ENCODE data around the gene ZNF697. TPM values are rescaled to one million over a fixed set of nuclear protein-coding genes. Genes with fewer than 3 reads are reported as not detected.

The ZNF697 gene
- total and polyA plus RNA-seq, 8 donors: 0.78 to 11.9 (median 2.1) TPM

- Histone ChIP-seq H3K9me3 (no peaks in the 10 kb centered on the region), H3K4me3 (no peak overlapping the region), H3K36me3 (no peaks in the 10 kb centered on the region), H3K27ac (no peak overlapping the region), H3K27me3 (no peaks in the 10 kb centered on the region), H3K4me1 (peaks cover 6 to 25% (median 9%) of the 10 kb centered on the region in 4 donors)
- 71 to 88% (median 80%) methylated on average over 5 of the region's 5 CpGs for WGBS, 5 donors
- TF ChIP-seq POLR2AphosphoS5 (IDR thresholded peaks at IDR 0.05) (no peak), POLR2A (IDR thresholded peaks at IDR 0.05) (no peak)
- TF ChIP-seq, protein P1, sequence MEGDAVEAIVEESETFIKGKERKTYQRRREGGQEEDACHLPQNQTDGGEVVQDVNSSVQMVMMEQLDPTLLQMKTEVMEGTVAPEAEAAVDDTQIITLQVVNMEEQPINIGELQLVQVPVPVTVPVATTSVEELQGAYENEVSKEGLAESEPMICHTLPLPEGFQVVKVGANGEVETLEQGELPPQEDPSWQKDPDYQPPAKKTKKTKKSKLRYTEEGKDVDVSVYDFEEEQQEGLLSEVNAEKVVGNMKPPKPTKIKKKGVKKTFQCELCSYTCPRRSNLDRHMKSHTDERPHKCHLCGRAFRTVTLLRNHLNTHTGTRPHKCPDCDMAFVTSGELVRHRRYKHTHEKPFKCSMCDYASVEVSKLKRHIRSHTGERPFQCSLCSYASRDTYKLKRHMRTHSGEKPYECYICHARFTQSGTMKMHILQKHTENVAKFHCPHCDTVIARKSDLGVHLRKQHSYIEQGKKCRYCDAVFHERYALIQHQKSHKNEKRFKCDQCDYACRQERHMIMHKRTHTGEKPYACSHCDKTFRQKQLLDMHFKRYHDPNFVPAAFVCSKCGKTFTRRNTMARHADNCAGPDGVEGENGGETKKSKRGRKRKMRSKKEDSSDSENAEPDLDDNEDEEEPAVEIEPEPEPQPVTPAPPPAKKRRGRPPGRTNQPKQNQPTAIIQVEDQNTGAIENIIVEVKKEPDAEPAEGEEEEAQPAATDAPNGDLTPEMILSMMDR (IDR thresholded peaks at IDR 0.05): no peak
- no peak for DNase-seq
- intact Hi-C loops (cut with DNase I; ENCODE audit: low total_unique reads): no loop called here
Observed at GRCh38 chr1:119656410-119656955, 8.4 kb upstream of the ZNF697 start.

GRCh38 chr1:119655154-119655553, 7.1 kb upstream of the ZNF697 start:
- Histone ChIP-seq H3K36me3 (no peaks in the 10 kb centered on the region), H3K27me3 (no peaks in the 10 kb centered on the region), H3K27ac (peak overlapping the region in 1 of 5 donors; percentile 59), H3K4me3 (no peak overlapping the region), H3K9me3 (no peaks in the 10 kb centered on the region), H3K4me1 (peaks cover 6 to 18% (median 8%) of the 10 kb centered on the region in 4 donors)
- TF ChIP-seq POLR2AphosphoS5 (IDR thresholded peaks at IDR 0.05) (no peak), POLR2A (IDR thresholded peaks at IDR 0.05) (no peak), EP300 (IDR thresholded peaks at IDR 0.05) (no peak)
- TF ChIP-seq, protein P1 (IDR thresholded peaks at IDR 0.05): no peak
- intact Hi-C loops (cut with DNase I; ENCODE audit: low total_unique reads): no loop called here
- WGBS, 5 donors: 54 to 78% (median 72%) methylated on average over 1 of the region's 1 CpG
- DNase-seq: no peak

DNA sequence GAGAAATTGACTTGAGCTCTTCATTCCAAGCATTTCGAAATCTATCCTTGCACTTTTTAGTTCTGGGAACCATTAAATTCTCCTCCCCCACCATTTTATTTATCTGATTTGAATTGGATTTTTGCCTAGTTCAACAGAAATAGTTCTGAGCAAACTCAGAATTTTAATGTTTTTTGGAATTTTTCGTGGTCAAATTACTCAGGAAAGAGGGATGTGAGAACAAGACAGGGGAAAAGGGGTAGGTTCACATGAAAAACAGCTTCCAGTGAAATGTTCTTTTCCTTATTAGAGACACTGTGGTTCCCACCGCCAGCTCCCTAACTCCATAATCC, 5.7 kb upstream of the ZNF697 start:
- Histone ChIP-seq H3K36me3 (no peaks in the 10 kb centered on the region), H3K9me3 (no peaks in the 10 kb centered on the region), H3K4me3 (no peak overlapping the region), H3K27ac (peak overlapping the region in 1 of 5 donors; percentile 30), H3K4me1 (peaks cover 0 to 13% (median 2%) of the 10 kb centered on the region in 4 donors), H3K27me3 (no peaks in the 10 kb centered on the region)
- TF ChIP-seq EP300 (IDR thresholded peaks at IDR 0.05) (no peak), POLR2AphosphoS5 (IDR thresholded peaks at IDR 0.05) (no peak), POLR2A (IDR thresholded peaks at IDR 0.05) (no peak)
- TF ChIP-seq, protein P1 (IDR thresholded peaks at IDR 0.05): no peak
- DNase-seq: no peak
- 69 to 85% (median 78%) methylated on average over 3 of the region's 3 CpGs for WGBS, 5 donors
- intact Hi-C loops (cut with DNase I; ENCODE audit: low total_unique reads): no loop called here

GRCh38 chr1:119653135-119653838, 5.2 kb upstream of the ZNF697 start:
- DNase-seq: no peak
- intact Hi-C loops (cut with DNase I; ENCODE audit: low total_unique reads): no loop called here
- no peak overlapping the region for H3K27ac ChIP-seq
- whole genome bisulfite sequencing, 5 donors: 87 to 91% (median 88%) methylated on average over 4 of the region's 4 CpGs
- no peak overlapping the region for H3K4me3 ChIP-seq
- peaks cover 0 to 15% (median 3%) of the 10 kb centered on the region in 4 donors for H3K4me1 ChIP-seq
- no peaks in the 10 kb centered on the region for H3K36me3 ChIP-seq
- no peaks in the 10 kb centered on the region for H3K9me3 ChIP-seq
- TF ChIP-seq POLR2AphosphoS5 (IDR thresholded peaks at IDR 0.05): no peak
- TF ChIP-seq, protein P1 (IDR thresholded peaks at IDR 0.05): no peak
- no peak for TF ChIP-seq EP300 (IDR thresholded peaks at IDR 0.05)
- TF ChIP-seq POLR2A (IDR thresholded peaks at IDR 0.05): no peak
- H3K27me3 ChIP-seq: no peaks in the 10 kb centered on the region

Data from stomach (tissue), 9 donors.